Measurements from ENCODE around the gene STAC3.

DNA sequence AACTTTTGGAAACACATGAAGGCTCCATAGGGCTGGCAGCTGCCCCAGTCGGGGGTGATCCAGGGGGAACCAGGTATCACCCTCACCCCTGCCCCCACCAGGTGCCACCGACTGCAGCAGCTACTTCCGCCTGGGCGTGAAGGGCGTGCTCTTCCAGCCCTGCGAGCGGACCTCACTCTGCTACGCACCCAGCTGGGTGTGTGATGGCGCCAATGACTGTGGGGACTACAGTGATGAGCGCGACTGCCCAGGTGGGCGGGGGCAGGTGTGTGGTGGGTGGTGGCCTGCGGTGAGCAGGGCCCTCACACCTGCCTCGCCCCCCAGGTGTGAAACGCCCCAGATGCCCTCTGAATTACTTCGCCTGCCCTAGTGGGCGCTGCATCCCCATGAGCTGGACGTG lies 56.7 kb downstream of the STAC3 start:
- TF ChIP-seq POLR2A (IDR thresholded peaks at IDR 0.05) (no peak), CTCF (IDR thresholded peaks at IDR 0.05) (no peak), POLR2AphosphoS5 (IDR thresholded peaks at IDR 0.05) (no peak)

Measured in sigmoid colon (tissue), 4 donors.